OCI-LY3 (cell line): ENCODE data around the gene ACRBP.
"Not testable (repeated sequence)": the region's sequence is repeated elsewhere in the genome, so short reads cannot be mapped to it uniquely, and the experiment has no call there.

Source experiments
- EZH2phosphoT487 ChIP-seq: fragments of 200-600 bp; shearing (Covaris generic); IDR thresholded peaks from 2 replicates; pipeline ENCODE4 v1.6.1; 2018; ENCODE audit warnings: antibody characterized with exemption, mixed run types, low read depth
- TF ChIP-seq, protein P1 (sequence below): fragments of 200-600, 300-600 bp; sonication (generic); IDR thresholded peaks from 2 replicates; pipeline ENCODE4 v1.5.1; 2014; ENCODE audit warnings: antibody characterized with exemption, low read length, low read depth

GRCh38 chr12:6595673-6596072 is 51.6 kb downstream of the ACRBP start:
- TF ChIP-seq, protein P1, sequence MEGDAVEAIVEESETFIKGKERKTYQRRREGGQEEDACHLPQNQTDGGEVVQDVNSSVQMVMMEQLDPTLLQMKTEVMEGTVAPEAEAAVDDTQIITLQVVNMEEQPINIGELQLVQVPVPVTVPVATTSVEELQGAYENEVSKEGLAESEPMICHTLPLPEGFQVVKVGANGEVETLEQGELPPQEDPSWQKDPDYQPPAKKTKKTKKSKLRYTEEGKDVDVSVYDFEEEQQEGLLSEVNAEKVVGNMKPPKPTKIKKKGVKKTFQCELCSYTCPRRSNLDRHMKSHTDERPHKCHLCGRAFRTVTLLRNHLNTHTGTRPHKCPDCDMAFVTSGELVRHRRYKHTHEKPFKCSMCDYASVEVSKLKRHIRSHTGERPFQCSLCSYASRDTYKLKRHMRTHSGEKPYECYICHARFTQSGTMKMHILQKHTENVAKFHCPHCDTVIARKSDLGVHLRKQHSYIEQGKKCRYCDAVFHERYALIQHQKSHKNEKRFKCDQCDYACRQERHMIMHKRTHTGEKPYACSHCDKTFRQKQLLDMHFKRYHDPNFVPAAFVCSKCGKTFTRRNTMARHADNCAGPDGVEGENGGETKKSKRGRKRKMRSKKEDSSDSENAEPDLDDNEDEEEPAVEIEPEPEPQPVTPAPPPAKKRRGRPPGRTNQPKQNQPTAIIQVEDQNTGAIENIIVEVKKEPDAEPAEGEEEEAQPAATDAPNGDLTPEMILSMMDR = not testable (repeated sequence)
- not testable (repeated sequence) for TF ChIP-seq EZH2phosphoT487
